Neural progenitor cell (in vitro differentiated cells): Measurements from ENCODE around the gene XPC.

Experiments used
- EZH2 ChIP-seq: fragments of 200-600 bp; sonication (generic); IDR thresholded peaks from 2 replicates; pipeline ENCODE4 v1.6.1; 2017; ENCODE audit warnings: antibody characterized with exemption, mild to moderate bottlenecking, moderate library complexity
- EZH2phosphoT487 ChIP-seq: fragments of 200-600 bp; sonication (generic); IDR thresholded peaks from 2 replicates; pipeline ENCODE4 v1.6.1; 2017; ENCODE audit warnings: antibody characterized with exemption
- TF ChIP-seq, protein P1 (sequence below): fragments of 200-600 bp; sonication (generic); IDR thresholded peaks from 2 replicates; pipeline ENCODE4 v1.5.1; 2017; ENCODE audit warnings: antibody characterized with exemption, mild to moderate bottlenecking

DNA sequence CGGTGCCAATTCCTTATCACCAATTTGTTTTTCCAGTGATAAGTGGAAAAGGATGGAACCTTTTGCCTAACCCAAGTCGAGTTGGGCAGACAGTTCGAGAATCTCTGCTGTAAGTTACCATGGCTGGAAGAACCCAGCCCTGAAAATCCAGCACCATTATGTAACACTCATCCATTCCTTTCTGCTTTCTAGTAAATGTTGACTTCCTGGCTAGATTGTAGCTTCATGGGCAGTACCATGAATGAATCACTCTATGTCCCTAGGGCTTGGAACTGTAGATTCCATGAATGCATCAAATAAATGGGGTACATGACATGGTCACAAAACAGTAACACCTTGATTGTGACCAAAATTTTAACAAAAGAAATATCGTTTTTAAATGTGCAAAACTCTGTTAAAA is 67.7 kb downstream of the XPC start:
- TF ChIP-seq, protein P1, sequence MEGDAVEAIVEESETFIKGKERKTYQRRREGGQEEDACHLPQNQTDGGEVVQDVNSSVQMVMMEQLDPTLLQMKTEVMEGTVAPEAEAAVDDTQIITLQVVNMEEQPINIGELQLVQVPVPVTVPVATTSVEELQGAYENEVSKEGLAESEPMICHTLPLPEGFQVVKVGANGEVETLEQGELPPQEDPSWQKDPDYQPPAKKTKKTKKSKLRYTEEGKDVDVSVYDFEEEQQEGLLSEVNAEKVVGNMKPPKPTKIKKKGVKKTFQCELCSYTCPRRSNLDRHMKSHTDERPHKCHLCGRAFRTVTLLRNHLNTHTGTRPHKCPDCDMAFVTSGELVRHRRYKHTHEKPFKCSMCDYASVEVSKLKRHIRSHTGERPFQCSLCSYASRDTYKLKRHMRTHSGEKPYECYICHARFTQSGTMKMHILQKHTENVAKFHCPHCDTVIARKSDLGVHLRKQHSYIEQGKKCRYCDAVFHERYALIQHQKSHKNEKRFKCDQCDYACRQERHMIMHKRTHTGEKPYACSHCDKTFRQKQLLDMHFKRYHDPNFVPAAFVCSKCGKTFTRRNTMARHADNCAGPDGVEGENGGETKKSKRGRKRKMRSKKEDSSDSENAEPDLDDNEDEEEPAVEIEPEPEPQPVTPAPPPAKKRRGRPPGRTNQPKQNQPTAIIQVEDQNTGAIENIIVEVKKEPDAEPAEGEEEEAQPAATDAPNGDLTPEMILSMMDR, result no peak
- TF ChIP-seq EZH2phosphoT487, result no peak
- no peak for TF ChIP-seq EZH2
